SH-SY5Y (cell line): ENCODE measurements around the gene SHISA6.

Source experiments
- GATA2 ChIP-seq: IDR thresholded peaks from 2 replicates; pipeline ENCODE4 v1.6.1; 2011; ENCODE audit warnings: mild to moderate bottlenecking, low read depth, low read length
- GATA3 ChIP-seq: IDR thresholded peaks from 2 replicates; pipeline ENCODE4 v1.6.1; 2011; ENCODE audit warnings: low read depth, mild to moderate bottlenecking, low read length, moderate library complexity

Gene SHISA6

GRCh38 chr17:11331547-11332513, 90.8 kb downstream of the SHISA6 start:
- TF ChIP-seq GATA3: no peak
- TF ChIP-seq GATA2: no peak

DNA sequence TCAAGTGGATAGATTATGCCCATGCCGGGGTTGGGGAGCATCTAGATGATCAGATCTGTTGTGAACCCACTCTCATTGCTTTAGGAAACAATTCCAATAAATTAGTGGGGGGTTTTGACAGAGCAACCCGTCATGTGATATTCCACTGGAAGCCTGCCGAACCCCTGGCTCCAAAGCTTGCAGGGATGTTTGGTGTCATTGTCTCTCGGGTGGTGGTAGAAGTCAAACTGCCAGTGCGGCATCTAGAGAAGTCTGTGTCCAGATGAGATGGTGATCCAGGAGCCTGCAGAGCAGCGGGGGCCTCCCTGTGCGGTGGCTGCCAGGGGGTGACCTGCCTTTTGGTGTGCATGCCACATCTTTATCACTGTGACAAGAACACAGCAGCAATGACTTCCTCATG, 91.7 kb downstream of the SHISA6 start:
- TF ChIP-seq GATA2 (no peak), GATA3 (no peak)

DNA sequence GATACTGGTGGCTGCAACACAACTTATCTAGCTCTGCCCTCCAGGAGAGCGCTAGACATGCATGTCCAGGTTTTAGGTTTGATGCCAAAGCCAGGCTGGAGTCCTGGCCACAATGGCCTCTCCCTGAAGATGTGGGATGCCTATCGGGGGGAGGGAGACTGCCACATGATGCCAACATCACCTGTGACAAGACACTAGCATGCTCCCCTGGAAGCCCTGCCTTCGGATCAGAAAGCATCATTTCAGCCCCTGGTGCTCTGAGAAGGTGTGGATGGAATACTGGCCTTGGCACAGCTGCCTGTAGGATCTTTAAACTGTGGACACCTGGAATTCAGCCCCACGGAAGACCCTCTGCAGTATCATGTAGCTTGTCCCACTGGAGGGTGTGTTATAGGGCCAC, 93.5 kb downstream of the SHISA6 start:
- TF ChIP-seq GATA3: no peak
- TF ChIP-seq GATA2: no peak

GRCh38 chr17:11336290-11336689, 95.3 kb downstream of the SHISA6 start:
- TF ChIP-seq GATA2: no peak

- TF ChIP-seq GATA2 (no peak), GATA3 (no peak)
Observed at GRCh38 chr17:11340803-11341202, 99.8 kb downstream of the SHISA6 start.

GRCh38 chr17:11342138-11342537, 101.1 kb downstream of the SHISA6 start:
- TF ChIP-seq GATA2 (no peak), GATA3 (no peak)

DNA sequence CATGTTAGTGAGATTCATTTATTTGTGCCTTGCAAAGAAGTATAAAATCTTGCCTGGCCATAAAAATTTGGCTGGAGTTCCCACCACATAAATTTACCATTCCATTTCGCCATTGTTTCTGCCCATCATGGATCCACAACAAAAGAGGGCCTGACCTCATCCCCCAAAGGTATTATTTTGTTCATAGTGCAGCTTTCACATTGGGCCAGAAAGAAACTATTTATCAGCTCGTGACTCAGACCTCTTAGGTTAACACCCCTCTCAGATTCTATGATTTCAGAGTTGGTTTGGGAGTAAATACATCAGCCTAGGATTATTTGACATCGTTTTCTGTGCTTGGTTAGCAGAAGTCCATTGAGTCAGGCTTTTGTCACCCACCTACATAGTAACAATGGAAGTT, 108.1 kb downstream of the SHISA6 start:
- TF ChIP-seq GATA3 (no peak), GATA2 (no peak)

- no peak for TF ChIP-seq GATA2
- TF ChIP-seq GATA3: no peak
Observed at GRCh38 chr17:11351479-11351878, 110.5 kb downstream of the SHISA6 start.

DNA sequence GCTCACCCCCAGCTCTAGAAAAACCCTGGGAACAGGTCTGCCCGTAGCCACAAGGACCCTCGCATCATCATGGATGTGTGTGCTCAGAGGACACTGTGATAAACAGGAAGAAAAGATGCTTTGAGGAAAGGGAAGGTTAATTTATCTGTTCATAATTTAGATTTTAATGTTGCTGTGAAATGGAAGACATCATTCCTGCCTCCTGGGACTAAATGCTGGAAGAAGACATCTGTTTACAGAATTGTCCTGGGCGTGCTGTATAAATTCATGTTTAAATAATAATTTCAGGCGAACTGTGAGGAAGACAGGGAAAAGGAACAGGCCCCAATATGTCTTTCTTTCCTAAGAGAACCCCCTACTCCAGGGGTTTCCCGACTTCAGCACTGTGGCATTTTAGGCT, 112.6 kb downstream of the SHISA6 start:
- TF ChIP-seq GATA3 (no peak), GATA2 (no peak)

- TF ChIP-seq GATA3: no peak
- TF ChIP-seq GATA2: no peak
Observed at GRCh38 chr17:11356371-11356770, 115.4 kb downstream of the SHISA6 start.

DNA sequence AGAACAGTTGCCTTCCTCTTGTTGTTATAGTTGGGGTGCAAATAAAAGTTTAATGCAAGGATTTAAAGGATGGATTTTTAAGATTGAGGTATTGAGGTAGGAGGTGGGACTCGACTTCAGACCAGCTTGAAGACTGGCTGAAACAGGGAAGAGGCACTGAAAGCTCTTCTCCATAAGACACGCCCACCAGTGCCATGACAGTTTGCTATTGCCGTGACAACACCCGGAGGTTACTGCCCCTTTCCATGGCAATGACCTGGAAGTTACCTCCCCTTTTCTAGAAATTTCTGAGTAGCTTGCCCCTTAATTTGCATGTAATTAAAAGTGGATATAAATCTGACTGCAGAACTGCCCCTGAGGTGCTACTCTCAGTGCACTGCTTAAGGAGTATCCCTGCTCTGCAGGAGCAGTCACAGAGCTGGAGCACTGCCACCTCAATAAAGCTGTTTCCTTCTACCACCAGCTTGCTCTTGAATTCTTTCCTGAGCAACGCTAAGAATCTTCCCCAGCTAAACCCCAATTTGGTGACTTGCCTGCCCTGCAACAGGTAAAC, 122.6 kb downstream of the SHISA6 start:
- no peak for TF ChIP-seq GATA3
- no peak for TF ChIP-seq GATA2

GRCh38 chr17:11366272-11366850, 125.3 kb downstream of the SHISA6 start:
- TF ChIP-seq GATA2: no peak

DNA sequence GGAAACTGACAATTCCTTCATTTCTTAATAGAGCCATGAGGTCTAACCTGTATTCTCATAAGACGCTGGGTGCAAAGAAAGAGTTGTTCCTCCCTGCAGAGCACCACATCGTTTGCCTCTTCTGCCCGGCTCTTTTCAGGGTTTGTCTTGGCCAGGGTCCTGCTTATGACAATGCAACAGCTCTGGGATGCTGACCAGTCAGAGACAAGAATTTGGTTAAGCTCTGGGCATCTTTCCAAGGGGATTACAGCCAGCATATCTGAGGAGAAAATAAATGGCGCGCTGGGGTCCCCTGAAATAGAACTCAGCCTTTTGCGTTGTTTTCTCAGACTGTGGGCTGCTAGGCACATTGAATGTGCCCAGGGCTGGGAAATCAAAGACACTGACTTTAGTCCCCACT, 128.6 kb downstream of the SHISA6 start:
- TF ChIP-seq GATA2 (no peak), GATA3 (no peak)

GRCh38 chr17:11372692-11373091, 131.7 kb downstream of the SHISA6 start:
- TF ChIP-seq GATA3: no peak
- no peak for TF ChIP-seq GATA2

DNA sequence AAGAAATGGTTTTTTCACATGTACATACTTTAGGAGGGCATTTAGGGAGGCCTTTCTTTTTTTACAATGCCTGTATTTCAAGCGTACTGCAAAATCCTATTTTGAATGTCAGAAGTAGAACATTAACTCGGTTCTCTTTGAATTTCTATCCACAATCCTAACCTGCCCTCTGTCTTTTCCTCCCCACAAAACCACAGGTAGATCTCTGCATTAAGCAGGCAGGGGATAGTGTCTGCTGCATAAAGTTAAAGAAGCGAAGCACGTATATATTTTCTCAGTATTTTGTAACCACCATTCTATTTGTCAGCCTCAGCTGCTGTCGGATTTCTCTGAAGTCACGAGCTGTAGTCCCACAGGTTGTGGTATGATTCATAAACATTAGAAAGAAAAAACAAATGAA, 137.5 kb downstream of the SHISA6 start:
- TF ChIP-seq GATA3 (no peak), GATA2 (no peak)

DNA sequence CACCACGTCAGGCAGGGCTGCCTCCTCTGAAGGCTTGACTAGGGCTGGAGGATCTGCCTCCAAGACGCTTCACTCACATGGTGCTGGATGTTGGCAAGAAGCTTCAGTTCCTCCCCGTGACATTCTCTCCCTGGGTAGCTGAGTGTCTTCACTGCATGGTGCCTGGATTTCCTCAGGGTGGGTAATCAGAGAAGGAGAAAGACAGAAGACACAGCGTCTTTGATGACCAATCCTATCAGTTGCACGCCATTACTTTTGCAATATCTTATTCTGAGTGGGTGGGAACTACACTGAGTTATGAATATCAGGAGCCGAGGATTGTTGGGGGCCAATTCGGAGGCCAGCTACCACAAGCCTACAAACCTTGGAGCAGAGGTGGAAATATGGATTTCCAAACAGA, 139.7 kb downstream of the SHISA6 start:
- TF ChIP-seq GATA3 (no peak), GATA2 (no peak)

GRCh38 chr17:11383157-11383556, 142.1 kb downstream of the SHISA6 start:
- no peak for TF ChIP-seq GATA3
- TF ChIP-seq GATA2: no peak
